Measurements from ENCODE around the gene UBE2C.

Gene UBE2C

DNA sequence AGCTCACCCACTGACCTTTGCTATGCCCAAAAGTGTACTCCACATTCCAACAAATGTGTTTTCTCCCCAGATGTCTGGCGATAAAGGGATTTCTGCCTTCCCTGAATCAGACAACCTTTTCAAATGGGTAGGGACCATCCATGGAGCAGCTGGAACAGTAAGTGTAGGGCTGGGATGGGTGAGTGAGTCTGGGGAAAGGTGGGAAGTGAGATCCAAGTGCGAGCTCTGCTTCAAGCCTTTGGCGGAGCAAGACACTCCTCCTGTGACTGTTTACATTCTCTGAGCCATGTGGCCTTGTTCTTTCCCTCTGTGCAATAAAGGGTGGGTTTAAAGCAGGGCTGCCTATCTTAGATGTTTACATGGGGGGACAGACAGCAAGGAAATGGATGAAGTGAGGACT lies 1.9 kb downstream of the UBE2C start:
- H3K79me2 ChIP-seq (ENCODE audit: insufficient read depth, low read depth): peaks cover 15% of the 10 kb centered on the region
- H3K4me3 ChIP-seq (IDR thresholded peaks at IDR 0.05; ENCODE audit: insufficient read depth, low read depth, low read length): no peak overlapping the region
- peak overlapping the region; percentile 34; the same call in 1 of the 2 replicates for H3K4me2 ChIP-seq
- H2AFZ ChIP-seq (ENCODE audit: low read depth): no peak overlapping the region
- TF ChIP-seq, protein P1, sequence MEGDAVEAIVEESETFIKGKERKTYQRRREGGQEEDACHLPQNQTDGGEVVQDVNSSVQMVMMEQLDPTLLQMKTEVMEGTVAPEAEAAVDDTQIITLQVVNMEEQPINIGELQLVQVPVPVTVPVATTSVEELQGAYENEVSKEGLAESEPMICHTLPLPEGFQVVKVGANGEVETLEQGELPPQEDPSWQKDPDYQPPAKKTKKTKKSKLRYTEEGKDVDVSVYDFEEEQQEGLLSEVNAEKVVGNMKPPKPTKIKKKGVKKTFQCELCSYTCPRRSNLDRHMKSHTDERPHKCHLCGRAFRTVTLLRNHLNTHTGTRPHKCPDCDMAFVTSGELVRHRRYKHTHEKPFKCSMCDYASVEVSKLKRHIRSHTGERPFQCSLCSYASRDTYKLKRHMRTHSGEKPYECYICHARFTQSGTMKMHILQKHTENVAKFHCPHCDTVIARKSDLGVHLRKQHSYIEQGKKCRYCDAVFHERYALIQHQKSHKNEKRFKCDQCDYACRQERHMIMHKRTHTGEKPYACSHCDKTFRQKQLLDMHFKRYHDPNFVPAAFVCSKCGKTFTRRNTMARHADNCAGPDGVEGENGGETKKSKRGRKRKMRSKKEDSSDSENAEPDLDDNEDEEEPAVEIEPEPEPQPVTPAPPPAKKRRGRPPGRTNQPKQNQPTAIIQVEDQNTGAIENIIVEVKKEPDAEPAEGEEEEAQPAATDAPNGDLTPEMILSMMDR (conservative IDR thresholded peaks at IDR 0.05; ENCODE audit: low read depth, low read length): no peak
- H3K9ac ChIP-seq: no peak overlapping the region
- peaks cover 9% of the 10 kb centered on the region; the same call in 1 of the 2 replicates for H3K36me3 ChIP-seq (ENCODE audit: insufficient read depth)
- no peaks in the 10 kb centered on the region for H4K20me1 ChIP-seq (ENCODE audit: insufficient read depth)
- H3K27me3 ChIP-seq (ENCODE audit: insufficient read depth, low read depth): no peaks in the 10 kb centered on the region
- no peak overlapping the region for H3K27ac ChIP-seq
- H3K4me1 ChIP-seq (ENCODE audit: low read depth, poor library complexity, severe bottlenecking): peaks cover 9% of the 10 kb centered on the region

DNA sequence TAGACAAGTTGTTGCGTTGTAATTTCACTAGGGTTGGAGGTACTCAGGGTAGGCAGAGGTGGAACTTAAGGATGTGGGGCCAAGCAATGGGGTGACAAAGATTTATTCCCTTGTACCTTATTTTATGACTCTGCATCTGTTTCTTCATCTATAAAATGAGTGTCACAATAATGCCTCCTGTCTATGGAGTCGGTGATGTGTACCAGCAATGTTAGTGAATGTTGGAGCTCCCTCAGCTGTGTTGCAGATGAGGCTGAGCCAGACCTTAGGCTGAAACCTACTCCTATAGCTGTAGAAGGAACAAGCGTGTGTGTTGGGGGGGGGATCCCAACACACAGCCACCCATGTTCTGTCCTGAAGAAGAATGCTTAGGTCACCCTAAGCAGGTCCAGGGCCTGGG lies 4.5 kb downstream of the UBE2C start:
- H3K36me3 ChIP-seq (ENCODE audit: insufficient read depth): peaks cover 9% of the 10 kb centered on the region; the same call in 1 of the 2 replicates
- H3K9ac ChIP-seq: no peak overlapping the region

DNA sequence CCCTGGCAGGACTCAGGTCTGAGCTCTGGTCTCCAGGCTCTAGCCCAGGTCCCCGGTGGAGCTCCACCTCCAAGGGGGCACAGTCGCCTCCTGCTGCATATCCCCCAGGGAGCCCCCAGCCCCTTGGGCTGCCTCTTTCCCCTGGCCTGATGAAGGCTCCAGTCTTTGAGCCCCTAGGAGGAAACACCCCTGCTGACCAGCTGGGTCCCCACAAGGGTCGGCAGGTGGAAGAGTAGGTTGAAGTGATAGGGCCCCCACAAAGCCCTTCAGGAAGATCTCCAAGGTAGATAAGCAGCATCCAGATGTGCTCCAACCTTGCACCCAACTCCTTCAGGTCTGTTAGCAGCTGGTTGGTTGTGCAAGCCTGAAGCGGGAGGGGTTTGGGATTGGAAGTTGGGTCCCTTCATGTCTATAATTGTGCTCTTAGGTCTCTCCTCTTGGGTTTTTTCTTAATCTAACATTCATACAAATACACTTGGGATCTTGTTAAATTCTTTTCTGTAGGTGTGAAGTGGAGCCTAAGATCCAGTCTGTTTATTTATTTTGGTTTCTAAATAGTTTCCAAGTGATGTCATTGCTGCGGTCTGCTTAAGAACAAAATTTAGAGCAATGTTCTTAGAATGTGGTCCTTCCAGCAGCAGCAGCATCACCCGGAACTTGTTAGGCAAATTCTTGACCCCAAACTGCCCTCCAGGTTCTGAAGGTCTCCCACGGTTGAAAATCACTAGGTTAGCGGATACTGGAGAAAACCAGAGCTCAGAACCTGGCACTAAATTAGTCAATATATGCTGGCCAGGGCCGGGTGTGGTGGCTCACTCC lies 5.1 kb downstream of the UBE2C start:
- Histone ChIP-seq H3K9ac (no peak overlapping the region), H4K20me1 (ENCODE audit: insufficient read depth) (no peaks in the 10 kb centered on the region), H3K4me3 (IDR thresholded peaks at IDR 0.05; ENCODE audit: insufficient read depth, low read depth, low read length) (no peak overlapping the region), H3K27ac (no peak overlapping the region), H3K79me2 (ENCODE audit: insufficient read depth, low read depth) (peaks cover 13% of the 10 kb centered on the region), H3K36me3 (ENCODE audit: insufficient read depth) (peaks cover 9% of the 10 kb centered on the region; the same call in 1 of the 2 replicates), H3K27me3 (ENCODE audit: insufficient read depth, low read depth) (no peaks in the 10 kb centered on the region), H3K4me2 (no peak overlapping the region), H3K4me1 (ENCODE audit: low read depth, poor library complexity, severe bottlenecking) (peaks cover 9% of the 10 kb centered on the region), H2AFZ (ENCODE audit: low read depth) (no peak overlapping the region)
- TF ChIP-seq, protein P1 (conservative IDR thresholded peaks at IDR 0.05; ENCODE audit: low read depth, low read length): no peak

More for the DNA sequence above, 4.5 kb downstream of the UBE2C start:
- Histone ChIP-seq H2AFZ (ENCODE audit: low read depth) (no peak overlapping the region), H4K20me1 (ENCODE audit: insufficient read depth) (no peaks in the 10 kb centered on the region), H3K27me3 (ENCODE audit: insufficient read depth, low read depth) (no peaks in the 10 kb centered on the region), H3K27ac (no peak overlapping the region), H3K4me3 (IDR thresholded peaks at IDR 0.05; ENCODE audit: insufficient read depth, low read depth, low read length) (no peak overlapping the region), H3K79me2 (ENCODE audit: insufficient read depth, low read depth) (peaks cover 15% of the 10 kb centered on the region), H3K4me1 (ENCODE audit: low read depth, poor library complexity, severe bottlenecking) (peaks cover 9% of the 10 kb centered on the region), H3K4me2 (no peak overlapping the region)
- TF ChIP-seq, protein P1 (conservative IDR thresholded peaks at IDR 0.05; ENCODE audit: low read depth, low read length): no peak

DNA sequence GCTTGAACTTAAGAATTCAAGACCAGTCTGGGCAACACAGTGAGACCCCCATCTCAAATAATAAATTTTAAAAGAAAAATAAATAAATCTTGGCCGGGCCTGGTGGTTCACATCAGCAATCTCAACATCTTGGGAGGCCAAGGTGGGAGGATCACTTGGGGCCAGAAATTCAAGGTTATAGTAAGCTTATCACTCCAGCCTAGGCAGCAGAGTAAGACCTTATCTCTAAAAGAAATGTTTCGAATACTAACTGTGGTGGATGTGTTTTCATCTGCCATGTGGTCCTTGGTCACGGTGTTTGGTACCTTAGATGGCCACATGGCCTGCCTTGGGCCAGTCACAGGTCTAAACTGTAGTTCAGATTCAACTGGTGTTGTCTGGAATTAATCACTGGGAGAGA lies 5.8 kb downstream of the UBE2C start:
- H3K36me3 ChIP-seq (ENCODE audit: insufficient read depth): peaks cover 9% of the 10 kb centered on the region; the same call in 1 of the 2 replicates
- no peak overlapping the region for H3K4me3 ChIP-seq (IDR thresholded peaks at IDR 0.05; ENCODE audit: insufficient read depth, low read depth, low read length)
- peaks cover 7% of the 10 kb centered on the region for H3K79me2 ChIP-seq (ENCODE audit: insufficient read depth, low read depth)
- H4K20me1 ChIP-seq (ENCODE audit: insufficient read depth): no peaks in the 10 kb centered on the region
- no peak overlapping the region for H3K27ac ChIP-seq
- peaks cover 9% of the 10 kb centered on the region for H3K4me1 ChIP-seq (ENCODE audit: low read depth, poor library complexity, severe bottlenecking)
- H3K9ac ChIP-seq: no peak overlapping the region
- no peaks in the 10 kb centered on the region for H3K27me3 ChIP-seq (ENCODE audit: insufficient read depth, low read depth)
- TF ChIP-seq, protein P1 (conservative IDR thresholded peaks at IDR 0.05; ENCODE audit: low read depth, low read length): no peak
- H3K4me2 ChIP-seq: no peak overlapping the region
- no peak overlapping the region for H2AFZ ChIP-seq (ENCODE audit: low read depth)
